ENCODE results near the gene TRIP13. TPM values are rescaled to one million over a fixed set of nuclear protein-coding genes. Genes with fewer than 3 reads are reported as not detected.

TRIP13 gene
- total RNA-seq, 3 donors from 2014 or later: 0.96 to 2.3 (median 1.5) TPM

GRCh38 chr5:966345-966710, 73.6 kb downstream of the TRIP13 start:
- Histone ChIP-seq H3K36me3 (no peaks in the 10 kb centered on the region), H3K27me3 (peaks cover 0 to 6% of the 10 kb centered on the region in 2 donors), H3K27ac (no peak overlapping the region), H3K4me3 (no peak overlapping the region), H3K4me1 (no peaks in the 10 kb centered on the region), H3K9me3 (peaks cover 0 to under 1% of the 10 kb centered on the region in 2 donors)
- TF ChIP-seq, protein P1, sequence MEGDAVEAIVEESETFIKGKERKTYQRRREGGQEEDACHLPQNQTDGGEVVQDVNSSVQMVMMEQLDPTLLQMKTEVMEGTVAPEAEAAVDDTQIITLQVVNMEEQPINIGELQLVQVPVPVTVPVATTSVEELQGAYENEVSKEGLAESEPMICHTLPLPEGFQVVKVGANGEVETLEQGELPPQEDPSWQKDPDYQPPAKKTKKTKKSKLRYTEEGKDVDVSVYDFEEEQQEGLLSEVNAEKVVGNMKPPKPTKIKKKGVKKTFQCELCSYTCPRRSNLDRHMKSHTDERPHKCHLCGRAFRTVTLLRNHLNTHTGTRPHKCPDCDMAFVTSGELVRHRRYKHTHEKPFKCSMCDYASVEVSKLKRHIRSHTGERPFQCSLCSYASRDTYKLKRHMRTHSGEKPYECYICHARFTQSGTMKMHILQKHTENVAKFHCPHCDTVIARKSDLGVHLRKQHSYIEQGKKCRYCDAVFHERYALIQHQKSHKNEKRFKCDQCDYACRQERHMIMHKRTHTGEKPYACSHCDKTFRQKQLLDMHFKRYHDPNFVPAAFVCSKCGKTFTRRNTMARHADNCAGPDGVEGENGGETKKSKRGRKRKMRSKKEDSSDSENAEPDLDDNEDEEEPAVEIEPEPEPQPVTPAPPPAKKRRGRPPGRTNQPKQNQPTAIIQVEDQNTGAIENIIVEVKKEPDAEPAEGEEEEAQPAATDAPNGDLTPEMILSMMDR (IDR thresholded peaks at IDR 0.05): no peak
- no peak for TF ChIP-seq POLR2A (IDR thresholded peaks at IDR 0.05)
- TF ChIP-seq POLR2AphosphoS5 (IDR thresholded peaks at IDR 0.05): no peak
- intact Hi-C loops (cut with DNase I; ENCODE audit: low total_unique reads): no loop called here
- DNase-seq (ENCODE audit: low spot score in 2 of 2): peak in 1 of 2 donors; percentile 14

DNA sequence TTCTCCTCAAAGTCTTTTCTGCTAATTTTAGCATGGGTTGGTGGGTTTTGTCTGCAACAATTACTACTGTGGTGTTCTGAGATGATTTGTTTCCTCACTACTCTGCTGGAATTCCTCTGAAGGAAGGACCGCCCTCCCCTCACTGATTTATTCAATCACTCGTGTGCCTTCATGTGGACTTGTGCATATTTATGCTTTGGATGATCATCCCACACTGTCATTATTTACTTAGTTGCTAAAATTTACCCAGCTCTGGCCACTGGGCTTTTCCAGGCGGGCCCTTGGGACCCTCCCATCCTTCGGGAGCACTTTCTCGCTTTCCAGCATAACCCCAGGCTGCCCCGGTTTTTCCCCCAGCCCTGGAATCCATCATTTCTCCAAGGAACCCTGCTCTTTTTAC, 74.3 kb downstream of the TRIP13 start:
- Histone ChIP-seq H3K27ac (no peak overlapping the region), H3K9me3 (peaks cover 0 to 4% of the 10 kb centered on the region in 2 donors), H3K4me3 (no peak overlapping the region), H3K27me3 (peaks cover 0 to 3% of the 10 kb centered on the region in 2 donors), H3K36me3 (no peaks in the 10 kb centered on the region), H3K4me1 (no peaks in the 10 kb centered on the region)
- DNase-seq (ENCODE audit: low spot score in 2 of 2): no peak
- intact Hi-C loops (cut with DNase I; ENCODE audit: low total_unique reads): no loop called here
- TF ChIP-seq, protein P1 (IDR thresholded peaks at IDR 0.05): no peak
- TF ChIP-seq POLR2A (IDR thresholded peaks at IDR 0.05): no peak
- no peak for TF ChIP-seq POLR2AphosphoS5 (IDR thresholded peaks at IDR 0.05)

Other genes starting within 250 kb of the TRIP13 start
- 1 to 10 TPM; 2.9 to 4.3 (median 3.4) TPM for gene TPPP, start 199.5 kb upstream of the TRIP13 start, total RNA-seq
- 1 to 10 TPM; 1.1 to 4.8 (median 3.9) TPM for gene ZDHHC11B, start 108.2 kb upstream of the TRIP13 start, total RNA-seq
- 10 to 100 TPM in 1 of 3 donors, 1 to 10 TPM in 2; 3.0 to 11.3 (median 9.5) TPM for gene ZDHHC11, start 41.9 kb upstream of the TRIP13 start, total RNA-seq
- gene BRD9, start 83 bp upstream of the TRIP13 start, total RNA-seq: 10 to 100 TPM; 33.3 to 44.6 (median 36.1) TPM
- 10 to 100 TPM in 1 of 3 donors, 1 to 10 TPM in 1, not detected in 1; 5.9 to 16.7 TPM for gene NKD2, start 115.9 kb downstream of the TRIP13 start, total RNA-seq
- 10 to 100 TPM; 21.4 to 31.5 (median 25.0) TPM for gene SLC12A7, start 219.2 kb downstream of the TRIP13 start, total RNA-seq